A549 (cell line): ENCODE data around the gene C4orf50.

Experiments used
- HDAC2 ChIP-seq: fragments of 200-600 bp; sonication (generic); IDR thresholded peaks from 2 replicates; pipeline ENCODE4 v1.6.1; 2016
- MAX ChIP-seq: IDR thresholded peaks from 2 replicates; pipeline ENCODE4 v1.6.1; 2012
- REST ChIP-seq: fragments of 200-600 bp; sonication (generic); IDR thresholded peaks from 2 replicates; pipeline ENCODE4 v1.6.1; 2016; ENCODE audit warnings: antibody characterized with exemption, mild to moderate bottlenecking, moderate library complexity

- no peak for TF ChIP-seq MAX
- no peak for TF ChIP-seq REST
- no peak for TF ChIP-seq HDAC2
These were observed 53.0 kb downstream of the C4orf50 start for GRCh38 chr4:5965225-5965624.
